ENCODE measurements around the gene TMEM192.
"Not testable (repeated sequence)": the region's sequence is repeated elsewhere in the genome, so short reads cannot be mapped to it uniquely, and the experiment has no call there.

Gene TMEM192

DNA sequence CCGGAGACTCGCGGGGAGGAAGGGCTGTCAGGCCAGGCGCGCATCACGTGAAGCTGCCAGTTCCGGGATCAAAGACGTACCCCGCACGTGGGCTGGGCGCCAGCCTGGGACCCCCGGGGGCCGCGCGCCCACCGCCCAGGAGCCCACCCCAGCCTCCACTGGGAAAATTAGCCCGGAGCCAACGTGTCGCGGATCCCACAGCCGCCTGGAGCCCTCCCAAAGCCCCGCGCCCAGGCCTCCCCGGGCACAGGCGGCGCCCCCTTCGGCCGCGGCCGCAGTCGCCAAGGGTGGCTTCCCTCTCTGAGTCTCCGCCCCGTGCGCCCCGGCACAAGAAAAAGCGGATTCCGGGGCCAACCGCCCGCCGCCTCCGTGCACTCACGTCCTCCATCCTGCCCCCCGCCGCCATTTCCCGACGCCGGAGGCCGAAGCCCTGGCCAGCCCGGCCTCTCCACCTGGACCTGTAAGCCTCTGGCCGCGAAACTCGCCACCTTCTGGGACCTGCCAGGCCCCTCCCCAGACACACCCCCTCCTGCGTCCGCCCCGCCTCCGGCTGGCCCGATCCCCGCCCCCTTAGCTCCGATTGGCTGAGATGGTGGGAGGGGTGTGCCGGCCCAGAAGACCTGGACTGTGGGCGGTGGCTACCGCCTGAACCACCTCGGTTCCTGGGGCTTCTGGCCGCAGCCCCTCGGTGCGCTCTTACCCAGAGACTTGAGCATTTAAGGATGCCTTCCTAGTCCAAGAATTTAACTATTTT, at the start of gene TMEM192:
Gene TMEM192 (minus strand): TSS at position 493 of the 754 bp plus-strand sequence. CDS start 87 bp downstream, at position 406.
- peak; percentile 57 for DNase-seq

DNA sequence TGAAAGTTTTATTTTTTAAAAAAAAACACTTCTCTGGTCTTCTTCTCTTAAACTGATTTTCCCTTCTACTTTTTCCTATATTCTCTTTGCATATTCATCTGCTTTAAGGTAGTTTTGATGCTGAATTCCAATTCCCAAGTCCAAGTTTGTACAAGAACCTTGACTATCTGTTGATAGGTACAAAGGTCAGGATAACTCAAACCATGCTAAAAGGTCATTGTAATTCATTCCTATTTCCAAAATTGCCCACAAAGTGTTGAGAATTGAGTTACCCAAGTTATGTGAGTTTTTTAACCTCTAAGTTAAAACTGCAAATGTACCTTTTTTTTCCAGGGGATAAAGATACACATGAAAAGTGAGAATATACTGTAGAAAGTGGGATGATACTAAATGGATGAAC, 46.1 kb upstream of the TMEM192 start:
- no peak for DNase-seq

DNA sequence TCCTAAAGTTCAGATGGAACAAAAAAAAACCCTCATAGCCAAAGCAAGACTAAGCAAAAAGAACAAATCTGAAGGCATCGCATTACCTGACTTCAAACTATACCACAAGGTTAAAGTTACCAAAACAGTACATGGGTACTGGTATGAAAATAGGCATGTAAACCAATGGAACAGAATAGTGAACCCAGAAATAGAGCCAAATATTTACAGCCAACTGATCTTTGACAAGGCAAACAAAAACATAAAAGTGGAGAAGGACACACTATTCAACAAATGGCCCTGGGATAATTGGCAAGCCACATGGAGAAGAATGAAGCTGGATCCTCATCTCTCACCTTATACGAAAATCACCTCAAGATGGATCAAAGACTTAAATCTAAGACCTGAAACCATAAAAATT, 44.2 kb upstream of the TMEM192 start:
- no peak for DNase-seq

DNA sequence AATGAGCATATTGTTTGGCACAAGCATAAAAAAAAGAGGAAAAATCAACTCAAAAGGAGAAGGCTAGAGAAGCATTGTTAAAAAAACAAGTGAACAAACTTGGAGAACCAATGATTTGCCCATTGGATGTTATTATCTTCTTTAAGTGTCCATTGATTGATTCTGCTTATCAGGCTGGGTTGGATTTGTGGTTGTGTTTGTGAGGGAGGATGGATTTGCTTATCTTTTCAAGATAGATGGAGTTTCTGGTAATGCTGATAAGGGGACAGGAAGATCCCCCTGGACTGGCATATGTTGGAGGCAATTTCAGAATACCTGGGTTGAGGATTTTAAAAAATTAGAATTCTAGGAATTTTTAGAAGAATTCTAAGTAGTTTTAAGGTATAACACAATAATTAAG, 41.8 kb upstream of the TMEM192 start:
- no peak for DNase-seq

DNA sequence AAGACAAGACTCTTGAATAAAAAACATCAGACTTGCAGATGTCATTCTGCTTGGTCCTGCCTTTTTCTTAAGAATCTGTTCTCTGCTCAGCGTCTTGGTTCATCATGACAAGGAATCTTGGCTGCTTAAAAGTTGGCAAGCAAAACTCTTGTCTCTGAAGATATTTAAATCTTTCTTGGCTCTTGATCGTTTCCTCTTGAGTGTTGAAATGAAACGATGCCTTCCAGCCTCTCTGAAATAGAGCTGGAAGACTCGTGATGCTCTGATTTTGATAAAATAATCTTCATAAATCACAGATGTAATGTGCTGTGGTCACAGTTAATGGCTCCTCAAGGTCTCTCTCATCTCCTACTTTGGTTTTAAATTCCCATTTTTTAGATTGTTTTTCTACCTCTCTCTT, 39.9 kb upstream of the TMEM192 start:
- no peak for DNase-seq

DNA sequence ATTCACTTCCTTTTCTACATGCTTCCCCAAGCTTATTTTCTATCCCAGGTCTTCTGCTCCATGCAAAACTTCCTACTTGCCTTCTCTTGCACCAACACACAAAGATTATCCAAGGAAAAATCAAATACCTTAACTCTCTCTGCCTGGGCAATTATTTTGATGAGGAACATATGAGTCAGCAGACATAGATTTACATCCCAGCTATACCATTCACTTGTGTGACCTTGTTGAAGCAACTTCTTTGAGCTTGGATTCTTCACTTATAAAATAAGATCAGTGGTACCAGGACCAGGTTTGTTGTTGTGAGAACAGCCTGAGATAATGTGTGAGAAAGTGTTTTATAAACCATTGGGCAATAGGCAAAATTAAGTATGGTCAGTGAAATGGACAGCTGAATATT, 39.1 kb upstream of the TMEM192 start:
- no peak for DNase-seq

DNA sequence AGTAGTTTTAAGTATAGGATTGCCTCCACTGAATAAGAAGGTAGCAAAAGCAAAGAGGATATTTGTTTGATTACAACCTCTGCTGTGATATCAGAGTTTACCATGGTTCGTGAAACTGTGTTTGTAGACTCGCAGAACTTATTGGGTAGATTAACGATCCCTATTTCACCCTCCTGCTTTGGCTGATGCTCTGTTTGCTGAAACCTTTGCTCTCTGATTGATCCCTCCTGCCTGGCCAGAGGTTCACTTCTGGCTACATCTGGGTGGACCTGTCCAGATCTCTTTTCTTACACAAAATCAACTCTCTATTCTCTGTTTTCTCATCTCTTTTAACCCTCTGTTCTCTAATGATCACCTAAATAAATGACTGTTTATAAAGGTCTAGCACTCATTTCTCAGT, 37.9 kb upstream of the TMEM192 start:
- DNase-seq = no peak

DNA sequence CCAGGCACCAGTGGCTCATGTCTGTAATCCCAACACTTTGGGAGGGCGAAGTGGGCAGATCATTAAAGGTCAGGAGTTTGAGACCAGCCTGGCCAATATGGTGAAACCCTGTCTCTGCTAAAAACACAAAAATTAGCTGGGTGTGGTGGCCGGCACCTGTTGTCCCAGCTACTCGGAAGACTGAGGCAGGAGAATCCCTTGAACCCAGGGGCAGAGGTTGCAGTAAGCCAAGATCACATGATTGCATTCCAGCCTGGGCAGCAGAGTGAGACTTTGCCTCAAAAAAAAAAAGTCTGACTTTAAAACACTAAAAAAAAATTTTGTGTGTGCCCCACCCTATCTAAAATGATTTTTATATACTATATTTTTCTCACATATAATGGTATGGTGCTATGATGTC, 26.2 kb upstream of the TMEM192 start:
- DNase-seq = no peak

DNA sequence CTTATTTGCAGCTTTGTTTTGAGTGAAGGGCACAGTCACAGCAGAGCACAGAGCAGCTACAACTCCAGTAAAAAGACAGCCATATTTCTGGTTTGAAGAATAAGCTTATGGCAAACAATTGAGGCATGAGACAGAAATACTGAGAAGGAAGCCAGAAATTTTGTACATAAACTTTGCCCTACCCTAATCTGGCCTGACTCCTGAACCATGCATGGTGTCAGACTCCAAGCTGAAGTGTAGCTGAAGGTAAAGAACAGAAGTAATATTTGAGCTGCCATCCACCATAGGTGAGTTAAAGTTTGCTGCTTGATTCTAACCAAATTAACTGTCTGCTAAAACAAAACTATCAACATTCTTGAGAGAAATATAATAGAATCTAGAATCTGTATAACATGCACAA, 24.5 kb upstream of the TMEM192 start:
- no peak for DNase-seq

DNA sequence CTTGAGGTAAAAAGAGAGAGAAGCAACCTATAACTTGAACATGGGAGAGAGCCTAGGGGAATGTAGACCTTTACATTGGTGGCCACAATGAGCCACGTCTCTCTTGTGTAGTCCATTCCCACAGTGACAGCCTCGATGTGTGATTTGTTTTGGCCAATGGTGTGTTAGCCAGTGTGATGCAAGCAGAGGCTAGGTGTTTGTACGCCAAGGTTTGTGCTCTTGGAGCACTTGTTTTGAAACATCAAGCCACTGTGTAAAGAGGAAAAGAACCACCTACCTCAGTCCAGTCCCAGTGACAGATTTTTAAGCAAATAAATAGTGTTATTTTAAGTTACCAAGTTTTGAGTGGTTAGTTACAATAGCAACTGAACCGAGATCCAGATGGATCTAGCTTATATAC, 23.9 kb upstream of the TMEM192 start:
- no peak for DNase-seq

DNA sequence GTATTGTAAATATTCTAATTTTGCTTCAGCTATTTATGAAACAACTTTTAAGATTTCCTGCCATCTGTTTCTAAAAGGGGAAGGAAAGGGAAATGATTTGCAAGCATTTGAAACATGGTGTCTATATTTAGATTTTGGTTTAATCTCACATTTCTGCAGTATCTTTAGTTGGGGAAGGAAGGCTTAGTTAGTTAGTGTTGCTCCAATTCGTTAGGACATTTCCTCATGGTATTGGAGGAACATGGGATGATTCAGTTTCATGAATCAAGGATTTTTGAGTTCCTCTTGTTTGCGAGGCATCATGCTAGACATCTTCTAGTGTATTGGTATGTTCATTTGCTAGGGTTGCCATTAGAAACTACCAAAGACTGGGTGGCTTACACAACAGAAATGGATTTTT, 20.5 kb upstream of the TMEM192 start:
- no peak for DNase-seq

DNA sequence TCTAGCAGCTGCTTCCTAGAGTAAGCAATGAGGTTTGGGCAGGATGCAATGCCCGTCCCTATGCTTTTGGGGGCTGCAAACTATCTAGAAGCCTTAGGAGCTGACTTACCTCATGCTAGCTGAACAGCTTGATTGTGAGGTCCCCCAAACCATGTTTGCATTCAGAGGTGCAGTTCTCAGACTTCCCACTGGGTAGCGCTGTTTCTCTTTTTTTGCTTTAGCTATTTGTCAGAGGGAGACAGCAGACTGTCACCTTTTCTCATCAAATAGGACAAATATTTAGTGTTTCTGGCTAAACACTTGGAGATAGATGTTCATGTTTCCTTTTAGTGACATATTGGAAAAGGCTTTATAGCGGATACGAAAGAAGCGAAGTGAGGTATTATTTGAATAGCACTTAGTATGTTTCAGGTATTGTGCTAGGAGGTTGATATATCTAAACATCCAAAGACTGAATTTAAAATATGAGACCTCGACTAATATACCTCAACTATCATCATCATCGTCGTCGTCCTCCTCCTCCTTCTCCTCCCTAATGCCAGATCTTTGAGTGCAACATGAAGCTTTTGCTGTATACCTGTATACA, 18.7 kb upstream of the TMEM192 start:
- no peak for DNase-seq

DNA sequence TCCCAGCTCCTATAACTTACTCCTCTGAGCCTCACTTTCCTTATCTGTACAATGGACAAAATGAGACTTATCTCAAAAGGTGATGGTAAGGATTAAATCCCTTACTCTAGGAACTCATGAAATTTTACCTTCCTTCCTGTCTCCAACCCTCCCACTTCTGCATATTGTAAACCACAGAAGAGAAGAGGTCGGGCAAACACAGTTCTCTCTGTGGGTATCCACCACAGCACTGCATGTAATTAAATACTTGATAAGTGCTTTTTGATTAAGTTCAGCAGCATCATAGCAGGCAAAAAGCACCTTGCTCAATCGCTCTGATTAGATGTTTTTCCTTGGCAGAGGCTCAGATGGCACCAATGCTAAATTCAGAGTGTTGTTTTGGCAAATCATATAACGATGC, 17.3 kb upstream of the TMEM192 start:
- DNase-seq = no peak

DNA sequence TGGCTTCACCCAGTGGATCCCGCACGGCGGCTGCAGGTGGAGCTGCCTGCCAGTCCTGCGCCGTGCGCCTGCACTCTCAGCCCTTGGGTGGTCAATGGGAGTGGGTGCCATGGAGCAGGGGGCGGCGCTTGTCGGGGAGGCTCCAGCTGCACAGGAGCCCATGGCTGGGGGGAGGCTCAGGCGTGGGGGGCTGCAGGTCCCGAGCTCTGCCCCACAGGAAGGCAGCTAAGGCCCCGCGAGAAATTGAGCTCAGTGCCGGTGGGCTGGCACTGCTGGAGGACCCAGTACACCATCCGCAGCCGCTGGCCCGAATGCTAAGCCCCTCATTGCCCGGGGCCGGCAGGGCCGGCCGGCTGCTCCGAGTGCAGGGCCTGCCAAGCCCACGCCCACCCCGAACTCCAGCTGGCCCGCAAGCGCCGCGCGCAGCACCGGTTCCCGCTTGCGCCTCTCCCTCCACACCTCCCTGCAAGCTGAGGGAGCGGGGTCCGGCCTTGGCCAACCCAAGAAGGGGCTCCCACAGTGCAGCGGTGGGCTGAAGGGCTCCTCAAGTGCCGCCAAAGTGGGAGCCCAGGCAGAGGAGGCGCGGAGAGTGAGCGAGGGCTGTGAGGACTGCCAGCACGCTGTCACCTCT, 13.3 kb upstream of the TMEM192 start:
- DNase-seq = not testable (repeated sequence)

DNA sequence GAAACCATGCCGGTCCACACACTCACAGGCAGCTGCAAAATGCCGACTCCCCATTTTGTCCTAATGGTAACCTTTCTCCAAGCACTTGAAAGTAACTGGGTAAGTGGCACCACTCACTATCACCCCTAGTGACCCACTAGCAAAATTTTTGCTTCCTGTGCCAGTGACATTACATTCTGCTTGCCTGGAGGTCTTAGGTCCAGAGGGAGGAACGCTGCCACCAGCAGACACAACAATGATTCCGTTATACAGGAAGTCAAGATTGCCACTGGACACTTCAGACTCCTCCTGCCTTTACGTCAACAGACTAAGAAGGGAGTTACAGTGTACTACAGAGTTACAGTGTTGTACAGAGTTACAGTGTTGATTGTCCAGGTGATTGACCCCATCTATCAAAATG, 11.8 kb upstream of the TMEM192 start:
- no peak for DNase-seq

DNA sequence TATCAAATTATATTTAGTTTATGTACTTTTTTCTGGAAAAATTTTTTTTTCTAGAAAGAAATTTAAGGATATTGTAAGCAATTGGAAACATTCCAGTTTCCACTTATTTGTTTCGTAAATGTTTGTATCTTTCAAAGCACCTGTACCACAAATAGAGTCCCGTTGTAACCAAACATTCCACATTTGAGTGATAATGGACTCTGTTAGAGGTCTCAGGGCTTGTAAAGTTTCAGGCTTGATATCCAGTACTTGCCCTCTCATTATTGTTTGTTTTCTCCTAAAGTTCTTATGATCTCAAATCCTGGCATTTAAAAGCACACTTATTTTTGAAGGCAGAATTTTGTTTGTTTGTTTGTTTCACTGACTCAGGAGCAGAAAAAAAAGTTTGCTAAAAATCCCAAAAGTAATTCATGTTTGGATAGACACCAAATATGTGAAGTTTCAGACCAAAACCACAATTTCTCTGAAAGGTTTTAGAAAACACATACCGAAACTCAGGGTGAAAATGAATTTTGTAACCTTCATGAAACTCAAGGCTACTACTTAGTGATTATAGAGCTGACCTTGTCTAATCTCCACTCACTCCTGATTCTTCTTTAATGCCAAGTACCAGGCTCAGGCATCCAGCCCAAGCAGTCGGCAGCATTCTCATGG, 5.7 kb upstream of the TMEM192 start:
- DNase-seq = no peak

DNA sequence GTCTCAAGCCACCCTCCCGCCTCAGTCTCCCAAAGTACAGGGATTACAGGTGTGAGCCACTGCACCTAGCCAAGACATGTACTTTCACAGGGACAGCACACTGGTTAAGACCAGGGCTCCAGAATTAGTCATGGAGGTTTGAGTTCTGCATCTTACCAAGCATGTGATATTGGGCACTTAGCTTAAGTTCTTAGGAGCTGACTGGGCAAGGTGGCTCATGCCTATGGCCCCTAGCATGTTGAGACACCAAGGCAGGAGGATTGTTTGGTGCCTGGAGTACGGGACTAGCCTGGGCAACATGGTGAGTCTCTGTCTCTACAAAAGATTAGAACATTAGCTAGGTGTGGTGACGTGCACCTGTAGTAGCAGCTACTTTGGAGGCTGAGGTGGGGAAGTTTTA, 2.6 kb upstream of the TMEM192 start:
- DNase-seq = no peak

DNA sequence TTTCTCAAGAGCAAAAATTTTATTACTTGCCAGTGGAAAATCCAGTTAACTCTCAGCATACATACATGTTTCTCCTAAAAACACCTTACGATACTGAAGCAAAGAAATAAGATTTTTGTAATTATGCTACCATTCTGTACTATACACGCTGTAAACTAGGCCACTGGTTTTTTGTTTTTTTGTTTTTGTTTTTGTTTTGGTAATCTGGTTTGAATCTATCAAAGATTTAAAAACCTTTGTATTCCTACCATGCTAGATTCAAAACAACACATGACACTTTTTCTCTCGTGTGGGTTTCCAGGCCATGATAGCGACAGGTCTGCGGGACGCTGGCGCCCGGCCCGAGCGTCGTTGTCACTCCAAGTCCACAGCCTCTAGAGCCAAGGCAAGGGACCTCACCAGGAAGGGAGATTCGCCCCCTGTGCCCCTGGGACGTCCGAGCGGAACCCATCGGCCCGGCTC, 723 bp downstream of the TMEM192 start:
- no peak for DNase-seq

DNA sequence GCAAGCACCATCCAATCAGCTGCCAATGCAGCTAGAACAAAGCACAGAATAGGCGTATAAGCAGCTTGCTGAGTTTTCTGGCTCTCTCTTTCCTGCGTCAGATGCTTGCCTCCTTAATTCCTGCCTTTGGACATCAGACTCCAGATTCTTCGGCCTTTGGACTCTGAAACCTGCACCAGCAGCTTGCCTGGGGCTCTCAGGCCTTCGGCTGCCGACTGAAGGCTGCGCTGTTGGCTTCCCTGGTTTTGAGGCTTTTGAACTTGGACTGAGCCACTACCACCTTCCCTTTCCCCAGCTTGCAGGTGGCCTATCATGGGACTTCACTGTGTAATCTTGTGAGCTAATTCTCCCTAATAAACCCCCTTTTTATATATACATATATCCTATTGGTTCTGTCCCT, 6.1 kb downstream of the TMEM192 start:
- no peak for DNase-seq

DNA sequence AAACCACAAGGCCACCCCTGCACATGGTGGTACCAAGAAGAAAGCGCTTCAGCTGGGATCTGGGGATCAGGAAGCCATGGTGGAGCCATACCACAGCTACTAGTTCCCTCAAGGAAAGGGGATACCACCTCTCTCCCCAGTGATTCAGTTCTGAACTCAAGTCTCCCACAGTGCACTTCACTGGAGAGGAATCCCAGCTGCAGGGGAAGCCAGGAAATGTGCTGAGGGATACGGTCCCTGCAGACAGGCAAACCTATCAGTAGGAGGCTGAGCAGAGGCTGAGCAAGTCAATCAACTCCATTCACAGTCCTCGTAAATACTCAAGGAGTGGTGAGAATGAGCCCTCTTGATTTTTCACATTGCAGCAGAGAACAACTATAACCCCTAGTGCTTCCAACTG, 11.0 kb downstream of the TMEM192 start:
- DNase-seq = no peak

DNA sequence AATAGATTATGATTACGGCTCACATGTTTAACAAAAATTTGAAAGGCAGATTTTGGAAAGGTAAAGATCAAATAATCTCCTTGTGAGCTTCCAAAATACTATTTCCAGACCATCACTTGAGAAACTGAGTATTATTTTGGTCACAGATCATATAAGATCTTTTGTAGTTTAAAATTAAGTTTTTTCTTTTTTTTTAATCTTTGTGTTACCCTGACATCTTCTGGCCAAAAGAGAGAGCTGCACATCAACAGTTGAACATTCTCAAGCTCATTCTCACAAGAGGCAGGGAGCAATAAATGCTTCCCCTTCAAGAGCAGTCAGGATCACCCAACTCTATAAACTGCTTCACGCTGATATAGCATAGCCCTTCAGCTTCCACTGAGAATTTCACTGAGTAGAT, 15.9 kb downstream of the TMEM192 start:
- no peak for DNase-seq

DNA sequence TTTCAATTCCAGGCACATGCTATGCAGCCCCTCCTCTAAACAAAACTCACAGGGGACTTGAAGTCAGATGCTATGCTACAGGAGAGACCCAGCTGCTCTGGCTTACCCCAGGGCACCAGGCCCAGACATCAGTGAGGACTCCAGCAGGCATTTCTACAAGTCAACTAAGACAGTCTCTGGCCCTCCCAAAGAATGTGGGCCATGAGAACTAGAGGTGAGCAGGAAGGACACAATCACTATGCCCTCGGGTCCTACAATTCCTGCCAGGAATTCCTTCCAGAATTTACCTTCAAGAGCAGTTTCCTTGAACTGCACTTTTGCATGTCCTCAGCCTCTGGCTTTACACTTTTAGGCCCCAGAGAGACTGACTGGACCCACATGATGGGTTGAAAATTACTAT, 17.4 kb downstream of the TMEM192 start:
- DNase-seq = no peak

DNA sequence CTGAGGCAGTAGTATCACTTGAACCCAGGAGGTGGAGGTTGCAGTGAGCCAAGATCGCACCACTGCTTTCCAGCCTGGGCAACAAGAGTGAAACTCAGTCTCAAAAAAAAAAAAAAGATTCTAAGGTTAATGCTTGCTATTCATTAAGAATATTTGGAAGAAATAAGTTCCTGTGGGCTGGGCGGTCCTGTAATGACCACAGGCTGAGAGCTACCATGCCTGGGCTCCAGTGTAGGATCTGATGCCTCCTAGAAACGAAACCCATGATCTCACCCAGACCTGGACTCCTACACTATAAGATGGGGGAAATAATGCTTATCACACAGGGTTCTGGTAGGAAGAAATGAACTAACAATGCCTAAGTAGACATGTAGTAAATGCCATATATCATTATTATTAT, 17.8 kb downstream of the TMEM192 start:
- no peak for DNase-seq

DNA sequence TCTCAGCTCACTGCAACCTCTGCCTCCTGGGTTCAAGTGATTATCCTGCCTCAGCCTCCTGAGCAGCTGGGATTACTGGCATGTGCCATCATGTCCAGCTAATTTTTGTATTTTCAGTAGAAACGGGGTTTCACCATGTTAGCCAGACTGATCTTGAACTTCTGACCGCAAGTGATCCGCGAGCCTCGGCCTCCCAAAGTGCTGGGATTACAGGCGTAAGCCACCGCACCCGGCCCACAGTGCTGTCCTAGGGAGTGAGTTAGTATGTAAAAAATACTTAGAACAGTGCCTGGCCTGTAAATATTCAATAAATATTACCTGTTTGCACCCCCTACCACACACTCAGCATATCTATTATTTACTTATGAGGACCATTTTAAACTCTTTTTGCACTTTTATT, 20.5 kb downstream of the TMEM192 start:
- not testable (repeated sequence) for DNase-seq
